Uterus (tissue), 4 donors: ENCODE results near the gene AKAP7. TPM values are rescaled to one million over a fixed set of nuclear protein-coding genes. Genes with fewer than 3 reads are reported as not detected.
"Not testable (repeated sequence)": the region's sequence is repeated elsewhere in the genome, so short reads cannot be mapped to it uniquely, and the experiment has no call there.

Experiments
- DNase-seq, 2 donors: peaks; one replicate each; pipeline ENCODE4 v3.0.0-alpha.2; 2019 to 2020
- H3K27ac ChIP-seq, 2 donors: fragments of 200-600 bp; sonication (generic); 1 replicate in 1 of 2; 2 replicates in 1 of 2; pipeline ENCODE4 v1.5.1; 2016 to 2018
- H3K27me3 ChIP-seq, 2 donors: fragments of 200-600 bp; sonication (generic); one replicate each; pipeline ENCODE4 v1.5.1; 2018 to 2019; ENCODE audit warnings: control low read depth in 1 of 2
- H3K36me3 ChIP-seq, 2 donors: fragments of 200-600 bp; sonication (generic); one replicate each; pipeline ENCODE4 v1.5.1; 2019; ENCODE audit warnings: control low read depth in 1 of 2
- H3K4me1 ChIP-seq, 2 donors: fragments of 200-600 bp; sonication (generic); one replicate each; pipeline ENCODE4 v1.5.1; 2018 to 2019; ENCODE audit warnings: control low read depth in 1 of 2
- H3K4me3 ChIP-seq, 2 donors: fragments of 200-600 bp; sonication (generic); 1 replicate in 1 of 2; 2 replicates in 1 of 2; pipeline ENCODE4 v1.5.1; 2018 to 2019; ENCODE audit warnings: mild to moderate bottlenecking in 1 of 2
- H3K9me3 ChIP-seq, 2 donors: fragments of 200-600 bp; sonication (generic); one replicate each; pipeline ENCODE4 v1.5.1; 2019; ENCODE audit warnings: control low read depth in 1 of 2
- CTCF ChIP-seq, 4 experiments: fragments of 200-600 bp in 2 of 4; fragments of 450-650 bp in 2 of 4; sonication (generic) in 2 of 4; IDR thresholded peaks; one replicate each; pipeline ENCODE4 v1.5.1; 2016 to 2019; ENCODE audit warnings: antibody characterized with exemption in 4 of 4, mild to moderate bottlenecking in 2 of 4, moderate library complexity in 1 of 4
- POLR2A ChIP-seq, 2 donors: fragments of 450-650 bp; IDR thresholded peaks; one replicate each; pipeline ENCODE4 v1.6.1; 2016; ENCODE audit warnings: antibody characterized with exemption in 2 of 2, mild to moderate bottlenecking in 1 of 2, moderate library complexity in 1 of 2
- intact Hi-C: fragments of 100-400 bp; cut with DNase I; formaldehyde crosslinking; loops from one replicate; pipeline ENCODE4 v1.15.1; 2023; ENCODE audit warnings: low total_unique reads
- total RNA-seq, 4 donors: library from RNA; depleted of rRNA in 3 of 4; stranded (reverse); fragments of >200 nt in 3 of 4; gene quantifications; one replicate each; pipeline versions ENCODE4 v1.1.0 to v1.2.4, GENCODE V29; 2014 to 2023
- donor health status: DM: yes; HTN: yes; CAD: no.

The AKAP7 gene
- total RNA-seq, 4 donors from 2014 or later, result 7.4 to 25.3 (median 21.3) TPM

DNA sequence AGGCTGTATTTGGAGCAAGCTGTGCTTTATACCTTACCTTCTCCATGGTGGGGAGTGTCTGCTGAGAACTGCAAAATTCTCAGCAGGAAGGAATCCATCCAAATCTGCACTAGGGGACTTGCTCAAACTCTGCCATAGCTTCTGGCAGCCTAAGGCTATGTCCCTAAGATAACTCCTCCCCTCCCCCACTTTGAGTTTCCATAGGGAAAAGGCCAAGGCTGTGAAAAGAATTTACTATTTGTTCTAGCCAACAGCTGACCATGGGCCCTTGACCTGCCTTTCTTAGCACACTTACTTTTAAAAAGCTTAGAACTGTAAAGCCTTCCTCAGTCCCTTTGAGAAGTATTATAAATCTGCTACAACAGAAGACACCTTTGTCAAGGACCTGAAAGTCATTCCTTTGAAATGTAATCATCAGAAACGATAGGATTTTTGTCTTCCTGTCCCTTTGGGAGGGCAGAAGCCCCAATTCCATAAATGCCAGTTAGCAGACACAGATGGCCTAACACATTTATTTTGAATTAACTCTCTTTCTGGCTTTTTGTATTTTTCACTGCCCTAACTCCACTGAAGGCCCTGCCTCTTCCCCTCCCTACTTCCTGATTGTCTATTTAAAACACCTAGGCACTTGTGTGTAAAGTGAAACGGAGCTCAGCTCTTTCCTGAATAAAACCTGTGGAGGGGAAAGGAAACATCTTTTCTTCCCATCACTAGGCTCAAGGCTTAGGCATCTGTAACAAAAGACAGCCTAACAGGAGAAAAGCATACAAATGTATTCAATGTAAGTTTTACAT lies 157.1 kb downstream of the AKAP7 start:
- Histone ChIP-seq H3K4me1 (no peaks in the 10 kb centered on the region), H3K27me3 (no peaks in the 10 kb centered on the region), H3K4me3 (no peak overlapping the region), H3K27ac (no peak overlapping the region), H3K36me3 (no peaks in the 10 kb centered on the region), H3K9me3 (no peaks in the 10 kb centered on the region)
- intact Hi-C loops, result no loop called here
- TF ChIP-seq POLR2A (IDR thresholded peaks at IDR 0.05) (no peak), CTCF (IDR thresholded peaks at IDR 0.05) (no peak)
- no peak for DNase-seq

- no peaks in the 10 kb centered on the region for H3K4me1 ChIP-seq
- DNase-seq, result no peak
- H3K4me3 ChIP-seq, result no peak overlapping the region
- H3K27me3 ChIP-seq, result no peaks in the 10 kb centered on the region
- H3K9me3 ChIP-seq, result no peaks in the 10 kb centered on the region
- H3K36me3 ChIP-seq, result no peaks in the 10 kb centered on the region
- intact Hi-C loops, result no loop called here
- no peak for TF ChIP-seq CTCF (IDR thresholded peaks at IDR 0.05)
- TF ChIP-seq POLR2A (IDR thresholded peaks at IDR 0.05), result no peak
- no peak overlapping the region for H3K27ac ChIP-seq
Observed at GRCh38 chr6:131293472-131293911, 158.2 kb downstream of the AKAP7 start.

GRCh38 chr6:131295081-131295480 lies 159.8 kb downstream of the AKAP7 start:
- DNase-seq, result no peak

GRCh38 chr6:131300826-131301225 lies 165.6 kb downstream of the AKAP7 start:
- H3K4me1 ChIP-seq, intact Hi-C loops, H3K36me3 ChIP-seq, H3K9me3 ChIP-seq, DNase-seq, H3K27ac ChIP-seq, H3K27me3 ChIP-seq, H3K4me3 ChIP-seq: not testable (repeated sequence)

More at GRCh38 chr6:131295081-131295480, 159.8 kb downstream of the AKAP7 start:
- intact Hi-C loops, result no loop called here
- Histone ChIP-seq H3K36me3 (no peaks in the 10 kb centered on the region), H3K9me3 (no peaks in the 10 kb centered on the region), H3K4me3 (no peak overlapping the region), H3K27ac (no peak overlapping the region), H3K4me1 (no peaks in the 10 kb centered on the region), H3K27me3 (no peaks in the 10 kb centered on the region)
- no peak for TF ChIP-seq CTCF (IDR thresholded peaks at IDR 0.05)
- TF ChIP-seq POLR2A (IDR thresholded peaks at IDR 0.05), result no peak

GRCh38 chr6:131303338-131303930 lies 168.2 kb downstream of the AKAP7 start:
- no peak overlapping the region for H3K4me3 ChIP-seq
- no peaks in the 10 kb centered on the region for H3K27me3 ChIP-seq
- no peaks in the 10 kb centered on the region for H3K4me1 ChIP-seq
- no peak for DNase-seq
- H3K36me3 ChIP-seq, result no peaks in the 10 kb centered on the region
- intact Hi-C loops, result no loop called here
- H3K27ac ChIP-seq, result no peak overlapping the region
- TF ChIP-seq POLR2A (IDR thresholded peaks at IDR 0.05), result no peak
- TF ChIP-seq CTCF (IDR thresholded peaks at IDR 0.05), result no peak
- no peaks in the 10 kb centered on the region for H3K9me3 ChIP-seq
